GM12891 (cell line): ENCODE data around the gene PLA2G4F. TPM values are rescaled to one million over a fixed set of nuclear protein-coding genes. Genes with fewer than 3 reads are reported as not detected.
A peak's percentile ranks its signal among the peaks of the same experiment; 100 is the strongest.

ENCODE experiments used
- DNase-seq: peaks from one replicate; pipeline ENCODE4 v3.0.0; 2011; ENCODE audit warnings: low spot score; ENCODE audit not compliant: insufficient read length
- FAIRE-seq: peaks from 2 replicates; lab custom pipeline; 2011; peaks lifted over from hg19 to GRCh38; lab: Jason Lieb, UNC
- PAX5 ChIP-seq: IDR thresholded peaks from 2 replicates; pipeline ENCODE4 v1.6.1; 2011; ENCODE audit warnings: low read length, moderate library complexity, mild to moderate bottlenecking; ENCODE audit not compliant: insufficient read depth, severe bottlenecking
- POLR2A ChIP-seq: IDR thresholded peaks from 2 replicates; pipeline ENCODE4 v1.6.1; 2011; ENCODE audit warnings: low read depth, low read length, control low read depth
- POLR2AphosphoS5 ChIP-seq: IDR thresholded peaks from 2 replicates; pipeline ENCODE4 v1.6.1; 2011; ENCODE audit warnings: low read depth, low read length, control low read depth
- POU2F2 ChIP-seq: IDR thresholded peaks from 2 replicates; pipeline ENCODE4 v1.6.1; 2011; ENCODE audit warnings: low read depth, mild to moderate bottlenecking, control low read depth, low read length, moderate library complexity
- SPI1 ChIP-seq: IDR thresholded peaks from 2 replicates; pipeline ENCODE4 v1.6.1; 2011; ENCODE audit warnings: low read depth, low read length, control low read depth
- TAF1 ChIP-seq: IDR thresholded peaks from 2 replicates; pipeline ENCODE4 v1.6.1; 2011; ENCODE audit warnings: low read depth, low read length, control low read depth
- polyA plus RNA-seq: library from polyadenylated mRNA; unstranded; fragments of >200 nt; gene quantifications from one replicate; pipeline ENCODE4 v1.2.1, GENCODE V29; 2012; ENCODE audit warnings: low read depth, missing spikeins, inconsistent platforms; ENCODE audit not compliant: missing spikeins

The PLA2G4F gene
- 0.06 TPM for polyA plus RNA-seq

DNA sequence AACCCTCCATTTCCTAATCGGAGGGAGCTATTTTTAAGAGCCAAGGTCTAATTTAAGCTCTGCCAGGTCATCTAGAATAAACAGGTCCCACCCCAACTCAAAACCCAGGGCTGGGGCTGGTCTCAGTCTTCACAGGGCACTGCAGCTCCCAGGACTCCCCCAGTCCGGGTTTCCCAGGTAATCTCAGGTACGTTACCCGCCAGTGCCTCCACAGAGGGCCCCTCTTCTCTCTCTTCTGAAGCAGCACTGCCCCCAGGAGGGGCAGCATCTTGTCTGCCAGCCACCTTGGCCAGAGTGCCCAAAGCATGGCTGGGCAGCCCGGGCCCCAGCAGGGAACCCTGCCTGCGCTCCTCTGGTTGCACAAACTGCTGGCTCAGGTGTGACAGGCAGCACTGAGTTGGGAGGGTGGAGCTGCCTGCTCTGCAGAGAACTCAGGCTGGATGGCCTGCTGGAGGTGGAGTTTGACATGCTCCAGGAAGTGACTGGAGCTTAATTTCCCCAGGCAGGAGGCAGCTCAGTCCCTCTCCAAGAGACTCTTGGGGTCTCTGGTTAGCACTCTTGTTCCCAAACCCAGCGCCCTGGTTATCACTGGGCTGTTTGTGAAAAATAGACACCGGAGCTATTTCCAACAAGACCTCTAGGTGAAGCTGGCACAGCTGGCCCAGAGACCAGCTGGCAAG is at the start of gene PLA2G4F:
PLA2G4F (minus strand) TSS at position 394 of the 680 bp plus-strand sequence; CDS start at position 307, 87 bp downstream.
- TF ChIP-seq POLR2AphosphoS5 (no peak), POLR2A (no peak)
- DNase-seq (no peak), FAIRE-seq (no peak)

DNA sequence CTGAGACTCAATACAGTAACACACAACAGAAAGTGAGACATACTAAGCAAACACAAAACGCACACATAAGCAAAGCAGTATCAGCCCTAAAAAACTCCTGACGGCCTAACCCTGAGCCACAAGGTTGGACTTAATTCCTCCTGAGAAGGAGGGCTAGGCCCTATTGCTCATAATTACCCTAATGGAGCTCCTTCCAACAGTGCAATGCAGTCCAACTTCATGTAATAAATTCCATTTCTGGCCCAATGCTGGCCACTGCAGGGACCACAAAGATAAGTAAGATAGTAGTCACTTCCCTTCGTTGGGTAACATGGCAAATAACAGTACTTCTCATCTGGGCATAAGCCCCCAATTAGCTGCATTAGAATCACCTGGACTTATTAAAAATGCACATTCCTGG is 47.5 kb upstream of the PLA2G4F start:
- FAIRE-seq (peak; percentile 13), DNase-seq (no peak)
- TF ChIP-seq POLR2AphosphoS5 (no peak), TAF1 (no peak), SPI1 (no peak), PAX5 (no peak), POU2F2 (no peak), POLR2A (no peak)

DNA sequence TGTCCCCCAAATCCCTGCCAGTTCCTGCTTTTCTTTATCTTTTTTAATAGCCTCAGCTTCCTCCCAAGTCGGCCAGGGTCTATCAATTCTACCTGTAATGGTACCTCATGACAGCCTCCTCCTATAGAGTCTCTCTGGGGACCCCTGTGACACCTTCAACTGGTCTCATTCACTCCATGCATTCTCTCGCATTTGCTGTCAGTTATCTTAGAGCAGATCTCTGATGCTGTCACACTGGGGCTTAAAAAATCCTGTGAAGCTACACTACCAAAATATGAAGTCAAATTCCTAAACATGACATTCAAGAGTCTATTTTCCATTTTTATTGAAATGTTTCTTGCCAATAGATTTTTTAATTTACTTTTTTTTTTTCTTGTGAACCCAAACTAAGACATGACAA is 46.2 kb upstream of the PLA2G4F start:
- no peak for FAIRE-seq
- TF ChIP-seq PAX5 (no peak), POU2F2 (no peak), TAF1 (no peak), POLR2A (no peak), POLR2AphosphoS5 (no peak), SPI1 (no peak)
- no peak for DNase-seq

GRCh38 chr15:42201801-42202200 is 45.4 kb upstream of the PLA2G4F start:
- TF ChIP-seq SPI1 (no peak), PAX5 (no peak), TAF1 (no peak)
- DNase-seq (no peak), FAIRE-seq (no peak)

- DNase-seq (no peak), FAIRE-seq (no peak)
These were observed 42.7 kb upstream of the PLA2G4F start for GRCh38 chr15:42199126-42199525.

GRCh38 chr15:42198516-42198915 is 42.1 kb upstream of the PLA2G4F start:
- TF ChIP-seq POU2F2, result no peak
- TF ChIP-seq PAX5, result no peak
- no peak for TF ChIP-seq TAF1
- TF ChIP-seq POLR2AphosphoS5, result no peak
- no peak for TF ChIP-seq SPI1
- TF ChIP-seq POLR2A, result no peak
- no peak for DNase-seq
- no peak for FAIRE-seq

More at GRCh38 chr15:42199126-42199525, 42.7 kb upstream of the PLA2G4F start:
- TF ChIP-seq TAF1 (no peak), POU2F2 (no peak), POLR2AphosphoS5 (no peak), SPI1 (no peak), PAX5 (no peak), POLR2A (no peak)

DNA sequence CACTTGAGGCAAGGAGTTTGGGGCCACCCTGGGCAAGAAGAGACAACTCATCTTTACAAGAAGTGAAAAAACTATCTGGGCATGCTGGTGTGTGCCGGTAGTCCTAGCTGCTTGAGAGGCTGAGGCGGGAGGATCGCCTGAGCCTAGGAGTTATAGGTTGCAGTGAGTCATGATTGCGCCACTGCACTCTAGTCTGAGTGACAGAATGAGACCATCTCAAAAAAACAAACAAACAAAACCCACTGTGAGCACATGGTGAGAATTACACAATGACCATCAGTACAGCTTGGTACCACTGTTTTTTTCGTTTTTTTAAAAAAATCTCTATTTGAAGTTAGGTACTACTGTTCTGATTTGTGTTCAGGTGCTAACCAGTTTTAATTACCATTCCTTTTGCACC is 38.1 kb upstream of the PLA2G4F start:
- FAIRE-seq (peak; percentile 9), DNase-seq (no peak)
- TF ChIP-seq POLR2AphosphoS5 (no peak), POU2F2 (no peak), POLR2A (no peak), TAF1 (no peak), SPI1 (no peak), PAX5 (no peak)

DNA sequence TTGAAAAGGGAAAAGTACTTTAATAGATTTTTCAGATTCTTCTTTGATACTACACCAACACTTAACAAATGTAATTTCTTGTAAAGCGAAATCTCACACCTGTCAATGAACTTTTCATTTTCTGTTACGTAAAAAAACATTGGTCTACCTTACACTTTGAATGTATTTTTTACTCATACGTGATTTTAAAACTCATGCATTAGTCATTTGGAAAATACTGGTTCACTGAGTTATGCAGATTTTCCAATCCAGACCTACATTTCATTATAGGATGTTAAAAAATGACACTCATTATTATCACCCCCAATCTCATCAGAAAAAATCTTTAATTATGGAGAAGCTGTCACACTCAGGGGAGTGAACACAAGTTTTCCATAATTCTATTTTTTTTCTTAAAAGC is 36.9 kb upstream of the PLA2G4F start:
- no peak for TF ChIP-seq POLR2A
- TF ChIP-seq SPI1, result no peak
- no peak for TF ChIP-seq POU2F2
- TF ChIP-seq POLR2AphosphoS5, result no peak
- no peak for TF ChIP-seq PAX5
- TF ChIP-seq TAF1, result no peak
- FAIRE-seq, result no peak
- DNase-seq, result no peak

DNA sequence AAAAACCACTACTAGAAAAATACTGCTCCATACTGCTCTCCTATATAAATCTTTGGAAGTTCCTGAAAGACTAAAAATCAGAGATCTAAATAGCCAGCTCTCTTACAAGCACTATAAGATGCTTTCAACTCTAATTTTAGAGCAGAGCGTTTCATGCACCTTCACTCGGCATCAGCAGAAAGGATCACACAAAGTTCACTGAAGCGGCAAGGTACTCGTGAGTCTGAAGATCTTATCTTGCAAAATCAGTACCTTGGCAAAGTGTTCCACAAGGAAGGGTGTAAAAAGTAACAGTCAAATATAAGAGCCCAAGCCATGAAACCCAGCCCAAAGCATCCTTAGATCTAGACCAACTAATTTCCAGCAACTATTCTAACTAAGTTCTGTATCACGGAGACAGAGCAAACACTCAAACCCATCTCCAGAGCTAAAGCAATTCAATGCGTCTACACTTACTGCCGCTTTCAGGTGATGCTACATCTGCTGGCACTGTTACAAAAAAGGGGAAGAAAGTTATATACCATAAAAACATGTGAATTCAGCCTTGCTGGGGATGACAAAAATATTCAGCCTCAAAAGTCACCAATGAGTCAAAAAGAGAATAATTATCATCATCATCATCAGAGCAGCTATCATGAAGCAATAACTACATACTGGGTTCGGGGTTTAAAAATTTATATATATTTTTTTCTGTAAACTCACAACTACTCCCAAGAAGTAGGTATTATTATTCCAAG is 35.3 kb upstream of the PLA2G4F start:
- peak; percentile 83 for FAIRE-seq
- TF ChIP-seq PAX5, result peak; percentile 15
- no peak for TF ChIP-seq POLR2AphosphoS5
- DNase-seq, result no peak

GRCh38 chr15:42190370-42190769 is 33.9 kb upstream of the PLA2G4F start:
- FAIRE-seq (peak; percentile 76), DNase-seq (no peak)
- TF ChIP-seq SPI1 (no peak), PAX5 (no peak), POLR2A (no peak), POLR2AphosphoS5 (no peak), POU2F2 (no peak), TAF1 (no peak)
